Measurements from ENCODE around the gene DCTD. TPM values are rescaled to one million over a fixed set of nuclear protein-coding genes. Genes with fewer than 3 reads are reported as not detected.

Gene DCTD
- total and polyA plus RNA-seq, 2 experiments from 2014 or later = 39.3 to 40.3 TPM

DNA sequence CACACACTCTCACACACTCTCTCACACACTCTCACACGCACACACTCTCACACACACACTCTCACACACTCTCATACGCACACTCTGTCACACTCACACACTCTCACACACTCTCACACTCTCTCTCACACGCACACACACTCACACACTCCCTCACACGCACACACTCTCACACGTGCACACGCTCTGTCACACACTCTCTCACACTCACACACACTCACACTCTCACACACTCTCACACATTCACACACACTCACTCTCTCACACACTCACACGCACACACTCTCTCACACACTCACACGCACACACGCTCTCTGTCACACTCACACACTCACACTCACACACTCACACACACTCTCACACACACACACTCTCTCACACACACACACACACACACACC lies 43.0 kb upstream of the DCTD start (continued):
- TF ChIP-seq, protein P1, sequence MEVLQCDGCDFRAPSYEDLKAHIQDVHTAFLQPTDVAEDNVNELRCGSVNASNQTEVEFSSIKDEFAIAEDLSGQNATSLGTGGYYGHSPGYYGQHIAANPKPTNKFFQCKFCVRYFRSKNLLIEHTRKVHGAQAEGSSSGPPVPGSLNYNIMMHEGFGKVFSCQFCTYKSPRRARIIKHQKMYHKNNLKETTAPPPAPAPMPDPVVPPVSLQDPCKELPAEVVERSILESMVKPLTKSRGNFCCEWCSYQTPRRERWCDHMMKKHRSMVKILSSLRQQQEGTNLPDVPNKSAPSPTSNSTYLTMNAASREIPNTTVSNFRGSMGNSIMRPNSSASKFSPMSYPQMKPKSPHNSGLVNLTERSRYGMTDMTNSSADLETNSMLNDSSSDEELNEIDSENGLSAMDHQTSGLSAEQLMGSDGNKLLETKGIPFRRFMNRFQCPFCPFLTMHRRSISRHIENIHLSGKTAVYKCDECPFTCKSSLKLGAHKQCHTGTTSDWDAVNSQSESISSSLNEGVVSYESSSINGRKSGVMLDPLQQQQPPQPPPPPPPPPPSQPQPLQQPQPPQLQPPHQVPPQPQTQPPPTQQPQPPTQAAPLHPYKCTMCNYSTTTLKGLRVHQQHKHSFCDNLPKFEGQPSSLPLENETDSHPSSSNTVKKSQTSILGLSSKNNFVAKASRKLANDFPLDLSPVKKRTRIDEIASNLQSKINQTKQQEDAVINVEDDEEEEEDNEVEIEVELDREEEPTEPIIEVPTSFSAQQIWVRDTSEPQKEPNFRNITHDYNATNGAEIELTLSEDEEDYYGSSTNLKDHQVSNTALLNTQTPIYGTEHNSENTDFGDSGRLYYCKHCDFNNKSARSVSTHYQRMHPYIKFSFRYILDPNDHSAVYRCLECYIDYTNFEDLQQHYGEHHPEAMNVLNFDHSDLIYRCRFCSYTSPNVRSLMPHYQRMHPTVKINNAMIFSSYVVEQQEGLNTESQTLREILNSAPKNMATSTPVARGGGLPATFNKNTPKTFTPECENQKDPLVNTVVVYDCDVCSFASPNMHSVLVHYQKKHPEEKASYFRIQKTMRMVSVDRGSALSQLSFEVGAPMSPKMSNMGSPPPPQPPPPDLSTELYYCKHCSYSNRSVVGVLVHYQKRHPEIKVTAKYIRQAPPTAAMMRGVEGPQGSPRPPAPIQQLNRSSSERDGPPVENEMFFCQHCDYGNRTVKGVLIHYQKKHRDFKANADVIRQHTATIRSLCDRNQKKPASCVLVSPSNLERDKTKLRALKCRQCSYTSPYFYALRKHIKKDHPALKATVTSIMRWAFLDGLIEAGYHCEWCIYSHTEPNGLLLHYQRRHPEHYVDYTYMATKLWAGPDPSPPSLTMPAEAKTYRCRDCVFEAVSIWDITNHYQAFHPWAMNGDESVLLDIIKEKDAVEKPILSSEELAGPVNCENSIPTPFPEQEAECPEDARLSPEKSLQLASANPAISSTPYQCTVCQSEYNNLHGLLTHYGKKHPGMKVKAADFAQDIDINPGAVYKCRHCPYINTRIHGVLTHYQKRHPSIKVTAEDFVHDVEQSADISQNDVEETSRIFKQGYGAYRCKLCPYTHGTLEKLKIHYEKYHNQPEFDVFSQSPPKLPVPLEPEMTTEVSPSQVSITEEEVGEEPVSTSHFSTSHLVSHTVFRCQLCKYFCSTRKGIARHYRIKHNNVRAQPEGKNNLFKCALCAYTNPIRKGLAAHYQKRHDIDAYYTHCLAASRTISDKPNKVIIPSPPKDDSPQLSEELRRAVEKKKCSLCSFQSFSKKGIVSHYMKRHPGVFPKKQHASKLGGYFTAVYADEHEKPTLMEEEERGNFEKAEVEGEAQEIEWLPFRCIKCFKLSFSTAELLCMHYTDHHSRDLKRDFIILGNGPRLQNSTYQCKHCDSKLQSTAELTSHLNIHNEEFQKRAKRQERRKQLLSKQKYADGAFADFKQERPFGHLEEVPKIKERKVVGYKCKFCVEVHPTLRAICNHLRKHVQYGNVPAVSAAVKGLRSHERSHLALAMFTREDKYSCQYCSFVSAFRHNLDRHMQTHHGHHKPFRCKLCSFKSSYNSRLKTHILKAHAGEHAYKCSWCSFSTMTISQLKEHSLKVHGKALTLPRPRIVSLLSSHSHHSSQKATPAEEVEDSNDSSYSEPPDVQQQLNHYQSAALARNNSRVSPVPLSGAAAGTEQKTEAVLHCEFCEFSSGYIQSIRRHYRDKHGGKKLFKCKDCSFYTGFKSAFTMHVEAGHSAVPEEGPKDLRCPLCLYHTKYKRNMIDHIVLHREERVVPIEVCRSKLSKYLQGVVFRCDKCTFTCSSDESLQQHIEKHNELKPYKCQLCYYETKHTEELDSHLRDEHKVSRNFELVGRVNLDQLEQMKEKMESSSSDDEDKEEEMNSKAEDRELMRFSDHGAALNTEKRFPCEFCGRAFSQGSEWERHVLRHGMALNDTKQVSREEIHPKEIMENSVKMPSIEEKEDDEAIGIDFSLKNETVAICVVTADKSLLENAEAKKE (CRISPR knock-in tag; IDR thresholded peaks at IDR 0.05) = no peak
- TF ChIP-seq, protein P2, sequence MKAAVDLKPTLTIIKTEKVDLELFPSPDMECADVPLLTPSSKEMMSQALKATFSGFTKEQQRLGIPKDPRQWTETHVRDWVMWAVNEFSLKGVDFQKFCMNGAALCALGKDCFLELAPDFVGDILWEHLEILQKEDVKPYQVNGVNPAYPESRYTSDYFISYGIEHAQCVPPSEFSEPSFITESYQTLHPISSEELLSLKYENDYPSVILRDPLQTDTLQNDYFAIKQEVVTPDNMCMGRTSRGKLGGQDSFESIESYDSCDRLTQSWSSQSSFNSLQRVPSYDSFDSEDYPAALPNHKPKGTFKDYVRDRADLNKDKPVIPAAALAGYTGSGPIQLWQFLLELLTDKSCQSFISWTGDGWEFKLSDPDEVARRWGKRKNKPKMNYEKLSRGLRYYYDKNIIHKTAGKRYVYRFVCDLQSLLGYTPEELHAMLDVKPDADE (IDR thresholded peaks at IDR 0.05) = no peak
- TF ChIP-seq ZNF331 (CRISPR knock-in tag; IDR thresholded peaks at IDR 0.05; ENCODE audit: low read depth) = no peak
- TF ChIP-seq POLR2AphosphoS5 (IDR thresholded peaks at IDR 0.05; ENCODE audit: low read depth) = no peak
- TF ChIP-seq, protein P3, sequence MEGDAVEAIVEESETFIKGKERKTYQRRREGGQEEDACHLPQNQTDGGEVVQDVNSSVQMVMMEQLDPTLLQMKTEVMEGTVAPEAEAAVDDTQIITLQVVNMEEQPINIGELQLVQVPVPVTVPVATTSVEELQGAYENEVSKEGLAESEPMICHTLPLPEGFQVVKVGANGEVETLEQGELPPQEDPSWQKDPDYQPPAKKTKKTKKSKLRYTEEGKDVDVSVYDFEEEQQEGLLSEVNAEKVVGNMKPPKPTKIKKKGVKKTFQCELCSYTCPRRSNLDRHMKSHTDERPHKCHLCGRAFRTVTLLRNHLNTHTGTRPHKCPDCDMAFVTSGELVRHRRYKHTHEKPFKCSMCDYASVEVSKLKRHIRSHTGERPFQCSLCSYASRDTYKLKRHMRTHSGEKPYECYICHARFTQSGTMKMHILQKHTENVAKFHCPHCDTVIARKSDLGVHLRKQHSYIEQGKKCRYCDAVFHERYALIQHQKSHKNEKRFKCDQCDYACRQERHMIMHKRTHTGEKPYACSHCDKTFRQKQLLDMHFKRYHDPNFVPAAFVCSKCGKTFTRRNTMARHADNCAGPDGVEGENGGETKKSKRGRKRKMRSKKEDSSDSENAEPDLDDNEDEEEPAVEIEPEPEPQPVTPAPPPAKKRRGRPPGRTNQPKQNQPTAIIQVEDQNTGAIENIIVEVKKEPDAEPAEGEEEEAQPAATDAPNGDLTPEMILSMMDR (conservative IDR thresholded peaks at IDR 0.05; ENCODE audit: low read depth in 2 of 2) = no peak
- TF ChIP-seq JUNB (IDR thresholded peaks at IDR 0.05; ENCODE audit: unreplicated experiment) = no peak
- TF ChIP-seq STAT1 (IDR thresholded peaks at IDR 0.05; ENCODE audit: unreplicated experiment) = no peak

DNA sequence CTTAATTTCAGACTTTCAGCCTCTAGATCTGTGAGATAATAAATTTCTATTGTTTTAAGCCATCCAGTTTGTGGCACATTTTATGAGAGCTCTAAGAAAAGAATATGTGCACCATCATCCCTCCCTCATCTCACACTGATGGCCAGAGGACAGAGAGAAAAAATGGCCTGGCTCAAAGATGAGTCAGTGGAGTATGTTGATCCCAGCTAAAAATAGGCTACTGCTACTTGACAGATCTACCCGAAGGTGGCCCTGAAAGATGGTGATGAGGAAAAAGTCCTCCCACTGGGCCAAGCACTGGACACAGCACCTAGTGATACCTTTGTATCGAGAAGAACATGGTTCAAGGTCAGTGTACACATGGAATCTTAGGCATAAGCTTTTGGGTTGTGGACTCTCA lies 38.2 kb upstream of the DCTD start:
- Mint-ChIP-seq H3K27ac (no peak overlapping the region), H3K27me3 (ENCODE audit: insufficient read depth, low read depth, poor library complexity) (no peaks in the 10 kb centered on the region), H3K4me1 (no peaks in the 10 kb centered on the region), H3K36me3 (ENCODE audit: low read depth) (peaks cover 4% of the 10 kb centered on the region; the same call in 1 of the 3 replicates), H3K4me3 (no peak overlapping the region), H3K9me3 (peaks cover 19% of the 10 kb centered on the region)
- Histone ChIP-seq H3K9me2 (ENCODE audit: insufficient read depth) (peaks cover 4% of the 10 kb centered on the region; the same call in 1 of the 2 replicates), H3K4me3 (no peak overlapping the region), H3K4me1 (ENCODE audit: insufficient read depth) (no peaks in the 10 kb centered on the region), H3K36me3 (ENCODE audit: insufficient read depth) (no peaks in the 10 kb centered on the region), H3K4me2 (no peak overlapping the region), H3K27me3 (ENCODE audit: insufficient read depth) (no peaks in the 10 kb centered on the region), H3K79me2 (replicated peaks; ENCODE audit: insufficient read depth) (no peaks in the 10 kb centered on the region), H4K20me1 (replicated peaks; ENCODE audit: insufficient read depth) (no peaks in the 10 kb centered on the region), H2AFZ (no peak overlapping the region), H3K27ac (ENCODE audit: low read depth) (no peak overlapping the region), H3F3A (replicated peaks; ENCODE audit: low read depth) (no peaks in the 10 kb centered on the region)
- DNase-seq (ENCODE audit: low spot score) = no peak
- ATAC-seq = no peak
- TF ChIP-seq, protein P2 (IDR thresholded peaks at IDR 0.05) = no peak
- TF ChIP-seq POLR2AphosphoS5 (IDR thresholded peaks at IDR 0.05; ENCODE audit: low read depth) (no peak), NANOG (IDR thresholded peaks at IDR 0.05; ENCODE audit: borderline replicate concordance) (no peak), CREB1 (CRISPR knock-in tag; IDR thresholded peaks at IDR 0.05; ENCODE audit: low read depth) (no peak), ZNF331 (CRISPR knock-in tag; IDR thresholded peaks at IDR 0.05; ENCODE audit: low read depth) (no peak), EZH2phosphoT487 (IDR thresholded peaks at IDR 0.05; ENCODE audit: unreplicated experiment) (no peak)
- TF ChIP-seq, protein P4, sequence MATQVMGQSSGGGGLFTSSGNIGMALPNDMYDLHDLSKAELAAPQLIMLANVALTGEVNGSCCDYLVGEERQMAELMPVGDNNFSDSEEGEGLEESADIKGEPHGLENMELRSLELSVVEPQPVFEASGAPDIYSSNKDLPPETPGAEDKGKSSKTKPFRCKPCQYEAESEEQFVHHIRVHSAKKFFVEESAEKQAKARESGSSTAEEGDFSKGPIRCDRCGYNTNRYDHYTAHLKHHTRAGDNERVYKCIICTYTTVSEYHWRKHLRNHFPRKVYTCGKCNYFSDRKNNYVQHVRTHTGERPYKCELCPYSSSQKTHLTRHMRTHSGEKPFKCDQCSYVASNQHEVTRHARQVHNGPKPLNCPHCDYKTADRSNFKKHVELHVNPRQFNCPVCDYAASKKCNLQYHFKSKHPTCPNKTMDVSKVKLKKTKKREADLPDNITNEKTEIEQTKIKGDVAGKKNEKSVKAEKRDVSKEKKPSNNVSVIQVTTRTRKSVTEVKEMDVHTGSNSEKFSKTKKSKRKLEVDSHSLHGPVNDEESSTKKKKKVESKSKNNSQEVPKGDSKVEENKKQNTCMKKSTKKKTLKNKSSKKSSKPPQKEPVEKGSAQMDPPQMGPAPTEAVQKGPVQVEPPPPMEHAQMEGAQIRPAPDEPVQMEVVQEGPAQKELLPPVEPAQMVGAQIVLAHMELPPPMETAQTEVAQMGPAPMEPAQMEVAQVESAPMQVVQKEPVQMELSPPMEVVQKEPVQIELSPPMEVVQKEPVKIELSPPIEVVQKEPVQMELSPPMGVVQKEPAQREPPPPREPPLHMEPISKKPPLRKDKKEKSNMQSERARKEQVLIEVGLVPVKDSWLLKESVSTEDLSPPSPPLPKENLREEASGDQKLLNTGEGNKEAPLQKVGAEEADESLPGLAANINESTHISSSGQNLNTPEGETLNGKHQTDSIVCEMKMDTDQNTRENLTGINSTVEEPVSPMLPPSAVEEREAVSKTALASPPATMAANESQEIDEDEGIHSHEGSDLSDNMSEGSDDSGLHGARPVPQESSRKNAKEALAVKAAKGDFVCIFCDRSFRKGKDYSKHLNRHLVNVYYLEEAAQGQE (IDR thresholded peaks at IDR 0.05; ENCODE audit: unreplicated experiment) = no peak
